Testis (tissue), 3 donors: ENCODE data around the gene CYB561A3. TPM values are rescaled to one million over a fixed set of nuclear protein-coding genes. Genes with fewer than 3 reads are reported as not detected.

Experiments
- DNase-seq: peaks from one replicate; pipeline ENCODE4 v3.0.0-alpha.2; 2019
- H3K27ac ChIP-seq, 2 donors: fragments of 200-600 bp; sonication (generic); one replicate each; pipeline ENCODE4 v1.5.1; 2019
- H3K27me3 ChIP-seq: fragments of 200-600 bp; sonication (generic); one replicate; pipeline ENCODE4 v1.5.1; 2019
- H3K36me3 ChIP-seq: fragments of 200-600 bp; sonication (generic); one replicate; pipeline ENCODE4 v1.5.1; 2017; ENCODE audit warnings: low read depth; ENCODE audit errors: missing control alignments
- H3K4me1 ChIP-seq: fragments of 200-600 bp; sonication (generic); one replicate; pipeline ENCODE4 v1.5.1; 2019
- H3K4me3 ChIP-seq, 2 donors: fragments of 200-600 bp; sonication (generic); one replicate each; pipeline ENCODE4 v1.5.1; 2017 to 2019
- H3K9me3 ChIP-seq: fragments of 200-600 bp; sonication (generic); one replicate; pipeline ENCODE4 v1.5.1; 2017
- CTCF ChIP-seq, 3 experiments: fragments of 450-650 bp in 2 of 3; fragments of 200-600 bp in 1 of 3; sonication (generic) in 1 of 3; IDR thresholded peaks; one replicate each; pipeline ENCODE4 v1.5.1; 2016 to 2019; ENCODE audit warnings: antibody characterized with exemption in 3 of 3, mild to moderate bottlenecking in 2 of 3, moderate library complexity in 1 of 3
- POLR2A ChIP-seq: fragments of 450-650 bp; IDR thresholded peaks from one replicate; pipeline ENCODE4 v1.6.1; 2017; ENCODE audit warnings: antibody characterized with exemption, mild to moderate bottlenecking, moderate library complexity
- WGBS, 2 donors: methylation state at CpG; one replicate each; pipeline ENCODE4 v1.1.5; 2018; 5-methylcytosine and 5-hydroxymethylcytosine counted together
- intact Hi-C: fragments of 100-400 bp; cut with DNase I; formaldehyde crosslinking; loops from one replicate; pipeline ENCODE4 v1.15.1; 2023; ENCODE audit warnings: low total_unique reads
- polyA plus RNA-seq: library from polyadenylated mRNA; stranded (reverse); fragments of 350-450 nt; fragmentation: Illumina TruSeq; extraction: RNeasy Lipid Tissue Mini Kit (QIAGEN cat#74804); gene quantifications from one replicate; pipeline ENCODE4 v1.2.3, GENCODE V29; 2014; ENCODE audit warnings: low read depth, low replicate concordance; ENCODE audit not compliant: insufficient read depth
- total RNA-seq, 2 donors: library from RNA; depleted of rRNA; stranded (reverse); fragments of >200 nt; gene quantifications; one replicate each; pipeline ENCODE4 v1.2.3, GENCODE V29; 2016

The CYB561A3 gene
- total and polyA plus RNA-seq, 3 donors from 2014 or later, result 39.8 to 55.8 (median 41.7) TPM

- TF ChIP-seq POLR2A (no peak), CTCF (IDR thresholded peaks at IDR 0.05) (no peak)
- Histone ChIP-seq H3K4me1 (peaks cover 23% of the 10 kb centered on the region), H3K4me3 (no peak overlapping the region), H3K9me3 (no peaks in the 10 kb centered on the region), H3K36me3 (no peaks in the 10 kb centered on the region), H3K27ac (no peak overlapping the region), H3K27me3 (no peaks in the 10 kb centered on the region)
- intact Hi-C loops, result no loop called here
- 73 to 85% methylated on average over 11 to 20 of the region's 20 CpGs for WGBS, 2 donors
- DNase-seq, result no peak
These were observed 19.4 kb downstream of the CYB561A3 start for GRCh38 chr11:61342207-61342803.

GRCh38 chr11:61341706-61342105 is 20.0 kb downstream of the CYB561A3 start:
- Histone ChIP-seq H3K36me3 (no peaks in the 10 kb centered on the region), H3K4me1 (peaks cover 29% of the 10 kb centered on the region), H3K9me3 (no peaks in the 10 kb centered on the region), H3K27ac (no peak overlapping the region), H3K27me3 (no peaks in the 10 kb centered on the region), H3K4me3 (no peak overlapping the region)
- intact Hi-C loops, result no loop called here
- no peak for TF ChIP-seq POLR2A
- no peak for TF ChIP-seq CTCF (IDR thresholded peaks at IDR 0.05)
- 95 to 100% methylated on average over 4 of the region's 4 CpGs for WGBS, 2 donors
- DNase-seq, result no peak

DNA sequence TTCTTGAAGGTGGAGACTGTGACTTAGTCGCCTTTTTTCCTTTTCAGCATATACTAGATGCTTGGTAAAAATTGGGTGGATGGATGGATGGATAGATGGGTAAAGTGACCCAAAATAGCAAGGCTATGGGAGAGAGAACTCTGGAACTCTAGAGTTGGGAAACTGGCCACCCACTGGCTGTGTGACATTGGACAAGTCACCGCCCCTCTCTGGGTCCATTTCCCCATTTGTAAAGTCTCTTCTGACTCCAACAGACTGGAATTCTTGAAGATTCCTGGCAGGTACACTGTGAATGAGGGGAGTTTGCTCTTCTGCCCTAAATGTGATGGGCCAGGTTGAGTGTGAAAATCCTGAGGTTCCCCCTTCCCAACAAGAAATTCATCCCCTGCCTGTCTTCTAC is 20.7 kb downstream of the CYB561A3 start:
- WGBS, 2 donors, result 96 to 100% methylated on average over 2 of the region's 2 CpGs
- Histone ChIP-seq H3K27me3 (no peaks in the 10 kb centered on the region), H3K4me1 (peaks cover 29% of the 10 kb centered on the region), H3K9me3 (no peaks in the 10 kb centered on the region), H3K36me3 (no peaks in the 10 kb centered on the region), H3K27ac (no peak overlapping the region), H3K4me3 (no peak overlapping the region)
- DNase-seq, result no peak
- intact Hi-C loops, result no loop called here
- no peak for TF ChIP-seq POLR2A
- no peak for TF ChIP-seq CTCF (IDR thresholded peaks at IDR 0.05)

GRCh38 chr11:61339490-61339878 is 22.2 kb downstream of the CYB561A3 start:
- H3K9me3 ChIP-seq, result no peaks in the 10 kb centered on the region
- DNase-seq, result no peak
- intact Hi-C loops, result loop anchor here (5.0 to 10.0 kb wide), 2 partner anchors 48 to 95 kb away; partner anchors contain the start of gene SDHAF2
- no peak overlapping the region for H3K27ac ChIP-seq
- H3K36me3 ChIP-seq, result no peaks in the 10 kb centered on the region
- TF ChIP-seq POLR2A (no peak), CTCF (IDR thresholded peaks at IDR 0.05) (no peak)
- no peak overlapping the region for H3K4me3 ChIP-seq
- H3K4me1 ChIP-seq, result peaks cover 29% of the 10 kb centered on the region
- WGBS, 2 donors, result 87 to 91% methylated on average over 4 of the region's 4 CpGs
- H3K27me3 ChIP-seq, result no peaks in the 10 kb centered on the region
